Measurements from ENCODE around the gene OXCT1.

DNA sequence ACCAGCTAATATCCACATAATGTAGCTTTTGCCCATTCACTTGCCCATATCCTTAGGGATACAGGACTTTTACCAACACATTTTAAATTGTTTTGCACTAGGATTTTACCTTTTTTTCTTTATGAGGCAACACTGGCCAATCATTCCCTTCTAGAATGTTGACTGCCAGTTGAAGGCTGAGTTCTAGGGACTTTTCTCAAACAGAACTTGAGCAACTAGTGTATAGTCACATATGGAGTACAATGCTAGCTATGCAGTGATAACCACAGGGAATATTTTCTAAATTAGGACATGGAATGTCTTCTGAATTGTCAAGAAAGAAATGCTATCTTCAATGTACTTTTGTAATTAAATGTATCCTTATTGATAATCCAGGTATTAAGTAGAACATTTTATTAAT lies 133.6 kb downstream of the OXCT1 start:
- no peak for TF ChIP-seq CTCF (IDR thresholded peaks at IDR 0.05)
- TF ChIP-seq EZH2 (IDR thresholded peaks at IDR 0.05): no peak
